DND-41 (cell line): ENCODE data around the gene NDUFB2.

Experiments used
- ATAC-seq: fragments of 200-7000 bp; cut with Tn5 transposase; 3 replicates; pipeline ENCODE4 v1.9.1; 2021; ENCODE audit warnings: low read depth; ENCODE audit not compliant: insufficient read depth
- DNase-seq: peaks from one replicate; pipeline ENCODE4 v3.0.0-alpha.2; 2020
- H2AFZ ChIP-seq: 2 replicates; pipeline ENCODE4 v1.6.0; 2012; ENCODE audit warnings: low read depth, low read length
- H3K27ac ChIP-seq: 2 replicates; pipeline ENCODE4 v1.5.1; 2012; ENCODE audit warnings: low read length, inconsistent platforms
- H3K27me3 ChIP-seq: fragments of 200-600 bp; sonication (generic); 2 replicates; pipeline ENCODE4 v1.6.0; 2012; ENCODE audit warnings: low read length, mild to moderate bottlenecking, inconsistent platforms; ENCODE audit not compliant: insufficient read depth, poor library complexity
- H3K36me3 ChIP-seq: 2 replicates; pipeline ENCODE4 v1.5.1; 2012; ENCODE audit warnings: low read length, inconsistent platforms; ENCODE audit not compliant: insufficient read depth
- H3K4me1 ChIP-seq: 2 replicates; pipeline ENCODE4 v1.5.1; 2012; ENCODE audit warnings: mild to moderate bottlenecking, low read length; ENCODE audit not compliant: insufficient read depth
- H3K4me2 ChIP-seq: 2 replicates; pipeline ENCODE4 v1.6.0; 2012; ENCODE audit warnings: mild to moderate bottlenecking, moderate library complexity, low read length, inconsistent platforms; ENCODE audit not compliant: insufficient read depth
- H3K4me3 ChIP-seq, 2 experiments: fragments of 200-600 bp in 1 of 2; shearing (Covaris generic) in 1 of 2; 2 replicates each; pipeline ENCODE4 v1.5.1; 2012 to 2016; ENCODE audit warnings: inconsistent platforms in 2 of 2, low read length in 2 of 2, mild to moderate bottlenecking in 2 of 2, low read depth in 1 of 2, moderate library complexity in 1 of 2
- H3K79me2 ChIP-seq: 2 replicates; pipeline ENCODE4 v1.6.0; 2012; ENCODE audit warnings: low read length, inconsistent platforms; ENCODE audit not compliant: insufficient read depth
- H3K9ac ChIP-seq: 2 replicates; pipeline ENCODE4 v1.6.0; 2012; ENCODE audit warnings: low read depth, mild to moderate bottlenecking, inconsistent platforms, low read length, moderate library complexity
- H3K9me3 ChIP-seq: 2 replicates; pipeline ENCODE4 v1.5.1; 2012; ENCODE audit warnings: low read length, moderate library complexity, mild to moderate bottlenecking, inconsistent platforms; ENCODE audit not compliant: insufficient read depth, severe bottlenecking
- H4K20me1 ChIP-seq: 2 replicates; pipeline ENCODE4 v1.6.0; 2012; ENCODE audit warnings: low read length; ENCODE audit not compliant: insufficient read depth
- CTCF ChIP-seq: IDR thresholded peaks from 2 replicates; pipeline ENCODE4 v1.5.1; 2012; ENCODE audit warnings: borderline replicate concordance, low read length, moderate library complexity, mild to moderate bottlenecking; ENCODE audit not compliant: poor library complexity, severe bottlenecking; ENCODE audit errors: extremely low read depth
- EZH2 ChIP-seq: IDR thresholded peaks from 3 replicates; pipeline ENCODE4 v1.6.1; 2012; ENCODE audit warnings: borderline replicate concordance, low read depth, mild to moderate bottlenecking, moderate library complexity, low read length, inconsistent platforms; ENCODE audit not compliant: severe bottlenecking

NDUFB2 gene

GRCh38 chr7:140684066-140684950 is 12.2 kb upstream of the NDUFB2 start:
- Histone ChIP-seq H2AFZ (no peak overlapping the region), H4K20me1 (0 out of 2 replicates have a peak, but pooled peaks cover 4% of the 10 kb centered on the region), H3K4me3 (no peak overlapping the region), H3K27me3 (no peaks in the 10 kb centered on the region), H3K79me2 (no peaks in the 10 kb centered on the region), H3K36me3 (peaks cover 66% of the 10 kb centered on the region), H3K4me2 (no peak overlapping the region), H3K9me3 (no peaks in the 10 kb centered on the region), H3K4me1 (no peaks in the 10 kb centered on the region), H3K9ac (no peak overlapping the region), H3K27ac (no peak overlapping the region)
- no peak for TF ChIP-seq CTCF
- no peak for TF ChIP-seq EZH2
- no peak for DNase-seq
- no peak for ATAC-seq

- Histone ChIP-seq H3K4me3 (no peak overlapping the region), H3K27me3 (no peaks in the 10 kb centered on the region), H3K9me3 (no peaks in the 10 kb centered on the region), H3K9ac (no peak overlapping the region), H3K4me2 (no peak overlapping the region), H3K27ac (no peak overlapping the region), H3K36me3 (peaks cover 63% of the 10 kb centered on the region), H2AFZ (no peak overlapping the region), H3K4me1 (no peaks in the 10 kb centered on the region), H3K79me2 (no peaks in the 10 kb centered on the region), H4K20me1 (0 out of 2 replicates have a peak, but pooled peaks cover 3% of the 10 kb centered on the region)
- TF ChIP-seq EZH2, result no peak
- no peak for TF ChIP-seq CTCF
- DNase-seq, result no peak
- no peak for ATAC-seq
Measured at GRCh38 chr7:140685407-140686087, 11.0 kb upstream of the NDUFB2 start.

GRCh38 chr7:140686921-140687320 is 9.6 kb upstream of the NDUFB2 start:
- H3K36me3 ChIP-seq, result peaks cover 61% of the 10 kb centered on the region
- H3K4me2 ChIP-seq, result no peak overlapping the region
- ATAC-seq (no peak), DNase-seq (no peak)
- no peak overlapping the region for H2AFZ ChIP-seq
- H3K4me1 ChIP-seq, result no peaks in the 10 kb centered on the region
- TF ChIP-seq CTCF (no peak), EZH2 (no peak)
- H3K9me3 ChIP-seq, result no peaks in the 10 kb centered on the region
- no peak overlapping the region for H3K27ac ChIP-seq
- H3K79me2 ChIP-seq, result no peaks in the 10 kb centered on the region
- no peak overlapping the region for H3K4me3 ChIP-seq
- H3K27me3 ChIP-seq, result no peaks in the 10 kb centered on the region
- H4K20me1 ChIP-seq, result no peaks in the 10 kb centered on the region
- H3K9ac ChIP-seq, result no peak overlapping the region
